Stimulated activated CD8-positive, alpha-beta memory T cell treated with anti-CD3 and anti-CD28 coated beads, Interleukin-15, amount 100 ng/mL, for 24 hours (primary cell): ENCODE results near the gene EFS.

Source experiments
- DNase-seq: peaks from one replicate; pipeline ENCODE4 v3.0.0-alpha.2; 2020; ENCODE audit warnings: low read depth

Gene EFS

DNA sequence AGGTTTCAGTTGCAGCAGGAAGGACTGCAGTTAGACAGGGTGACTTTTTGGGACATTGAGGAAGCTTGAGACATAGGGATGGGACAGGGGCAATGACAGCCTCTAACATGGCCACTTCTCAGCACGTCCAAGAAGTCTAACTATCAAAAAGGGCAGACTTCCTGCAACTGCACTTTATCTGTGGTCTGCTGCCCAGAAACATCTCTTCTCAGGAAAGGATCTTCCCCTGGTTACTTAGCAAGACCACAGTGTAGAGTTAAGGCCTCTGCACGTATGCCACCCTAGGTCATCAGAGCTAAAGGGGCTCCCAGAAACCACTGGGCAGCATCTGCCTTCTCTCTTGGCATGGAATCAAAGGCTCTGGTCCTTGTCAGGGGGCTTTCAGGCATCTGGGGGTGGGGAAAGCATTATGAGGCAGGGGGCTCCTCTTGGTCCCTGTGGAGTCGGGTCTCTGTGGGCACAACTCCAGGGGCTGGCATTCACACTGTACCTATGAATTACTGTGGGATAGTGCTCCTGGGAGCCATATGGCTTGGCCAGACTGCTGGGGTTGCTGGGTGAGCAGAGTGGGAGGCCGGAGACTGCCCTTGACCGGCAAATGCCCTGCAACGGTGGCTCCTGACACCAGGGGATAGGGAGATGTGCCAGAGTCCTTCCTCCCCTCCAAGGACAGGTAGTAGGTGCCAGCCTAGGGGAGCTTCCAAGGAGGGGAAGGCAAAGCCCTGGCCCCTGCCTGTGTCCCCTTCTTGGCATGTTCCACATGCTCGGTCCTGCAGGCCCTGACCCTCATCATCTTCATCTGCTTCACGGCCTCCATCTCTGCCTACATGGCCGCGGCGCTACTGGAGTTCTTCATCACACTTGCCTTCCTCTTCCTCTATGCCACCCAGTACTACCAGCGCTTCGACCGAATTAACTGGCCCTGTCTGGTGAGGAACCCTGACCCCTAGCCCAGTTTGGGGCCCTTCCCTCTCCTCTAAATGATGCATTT is 12.9 kb upstream of the EFS start:
- no peak for DNase-seq

DNA sequence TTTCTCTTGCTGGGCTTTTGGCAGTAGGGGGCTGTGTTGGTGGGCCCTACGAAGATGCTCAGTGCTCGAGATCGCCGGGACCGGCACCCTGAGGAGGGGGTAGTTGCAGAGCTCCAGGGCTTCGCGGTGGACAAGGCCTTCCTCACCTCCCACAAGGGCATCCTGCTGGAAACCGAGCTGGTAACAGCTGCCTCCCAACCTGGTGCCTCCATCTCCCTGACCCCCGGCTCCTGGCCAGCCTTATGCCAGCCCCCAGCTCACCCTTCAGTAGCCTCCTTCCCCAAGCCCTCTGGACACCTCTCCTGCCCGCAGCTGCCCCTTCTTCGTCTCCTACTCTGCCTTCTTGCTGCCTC is 12.2 kb upstream of the EFS start:
- no peak for DNase-seq

GRCh38 chr14:23376482-23377197 is 11.7 kb upstream of the EFS start, which contains the start of gene CMTM5:
TSS of gene CMTM5 (plus strand) at chr14:23377046. CDS start at chr14:23377252, 206 bp downstream.
- DNase-seq = no peak

DNA sequence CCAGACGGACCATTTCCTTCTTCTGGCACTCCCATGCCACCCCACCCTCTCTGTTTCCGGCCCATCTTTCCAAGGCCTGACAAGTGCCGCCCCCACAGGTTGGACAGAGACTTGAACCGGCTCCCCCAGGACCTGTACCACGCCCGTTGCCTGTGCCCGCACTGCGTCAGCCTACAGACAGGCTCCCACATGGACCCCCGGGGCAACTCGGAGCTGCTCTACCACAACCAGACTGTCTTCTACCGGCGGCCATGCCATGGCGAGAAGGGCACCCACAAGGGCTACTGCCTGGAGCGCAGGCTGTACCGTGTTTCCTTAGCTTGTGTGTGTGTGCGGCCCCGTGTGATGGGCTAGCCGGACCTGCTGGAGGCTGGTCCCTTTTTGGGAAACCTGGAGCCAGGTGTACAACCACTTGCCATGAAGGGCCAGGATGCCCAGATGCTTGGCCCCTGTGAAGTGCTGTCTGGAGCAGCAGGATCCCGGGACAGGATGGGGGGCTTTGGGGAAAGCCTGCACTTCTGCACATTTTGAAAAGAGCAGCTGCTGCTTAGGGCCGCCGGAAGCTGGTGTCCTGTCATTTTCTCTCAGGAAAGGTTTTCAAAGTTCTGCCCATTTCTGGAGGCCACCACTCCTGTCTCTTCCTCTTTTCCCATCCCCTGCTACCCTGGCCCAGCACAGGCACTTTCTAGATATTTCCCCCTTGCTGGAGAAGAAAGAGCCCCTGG is 10.7 kb upstream of the EFS start:
- no peak for DNase-seq

DNA sequence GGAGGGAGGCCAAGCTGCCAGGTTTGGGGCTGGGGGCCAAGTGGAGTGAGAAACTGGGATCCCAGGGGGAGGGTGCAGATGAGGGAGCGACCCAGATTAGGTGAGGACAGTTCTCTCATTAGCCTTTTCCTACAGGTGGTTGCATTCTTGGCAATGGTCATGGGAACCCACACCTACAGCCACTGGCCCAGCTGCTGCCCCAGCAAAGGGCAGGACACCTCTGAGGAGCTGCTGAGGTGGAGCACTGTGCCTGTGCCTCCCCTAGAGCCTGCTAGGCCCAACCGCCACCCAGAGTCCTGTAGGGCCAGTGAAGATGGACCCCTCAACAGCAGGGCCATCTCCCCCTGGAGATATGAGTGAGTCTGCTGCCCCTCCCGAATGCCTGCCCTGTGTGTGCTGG is 8.1 kb upstream of the EFS start:
- no peak for DNase-seq

DNA sequence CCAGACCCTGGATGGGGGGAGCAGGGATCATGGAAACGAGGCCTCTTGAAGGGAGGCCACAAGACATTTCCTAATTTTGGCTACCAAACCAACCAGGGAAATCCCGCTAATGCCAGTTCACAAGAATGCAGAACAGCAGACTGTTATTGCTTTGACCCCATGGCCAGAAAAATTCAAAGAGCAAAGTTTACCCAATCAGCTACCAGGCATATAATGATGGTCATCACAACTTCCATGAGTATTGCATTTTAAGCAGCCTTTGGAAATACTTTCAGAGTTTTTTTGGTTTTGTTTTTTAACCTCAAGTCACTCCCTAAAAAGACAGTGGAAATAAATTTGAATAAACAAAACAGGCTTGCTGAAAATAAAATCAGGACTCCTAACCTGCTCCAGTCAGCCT is 7.5 kb upstream of the EFS start, which contains the start of gene IL25:
IL25 (plus strand) TSS at position 301 of the 400 bp plus-strand sequence.
- no peak for DNase-seq

GRCh38 chr14:23371865-23372264 is 6.9 kb upstream of the EFS start:
- DNase-seq = no peak

- no peak for DNase-seq
These were observed 5.2 kb upstream of the EFS start for GRCh38 chr14:23370221-23370620.

GRCh38 chr14:23366426-23366921 is 1.5 kb upstream of the EFS start:
- DNase-seq = no peak

DNA sequence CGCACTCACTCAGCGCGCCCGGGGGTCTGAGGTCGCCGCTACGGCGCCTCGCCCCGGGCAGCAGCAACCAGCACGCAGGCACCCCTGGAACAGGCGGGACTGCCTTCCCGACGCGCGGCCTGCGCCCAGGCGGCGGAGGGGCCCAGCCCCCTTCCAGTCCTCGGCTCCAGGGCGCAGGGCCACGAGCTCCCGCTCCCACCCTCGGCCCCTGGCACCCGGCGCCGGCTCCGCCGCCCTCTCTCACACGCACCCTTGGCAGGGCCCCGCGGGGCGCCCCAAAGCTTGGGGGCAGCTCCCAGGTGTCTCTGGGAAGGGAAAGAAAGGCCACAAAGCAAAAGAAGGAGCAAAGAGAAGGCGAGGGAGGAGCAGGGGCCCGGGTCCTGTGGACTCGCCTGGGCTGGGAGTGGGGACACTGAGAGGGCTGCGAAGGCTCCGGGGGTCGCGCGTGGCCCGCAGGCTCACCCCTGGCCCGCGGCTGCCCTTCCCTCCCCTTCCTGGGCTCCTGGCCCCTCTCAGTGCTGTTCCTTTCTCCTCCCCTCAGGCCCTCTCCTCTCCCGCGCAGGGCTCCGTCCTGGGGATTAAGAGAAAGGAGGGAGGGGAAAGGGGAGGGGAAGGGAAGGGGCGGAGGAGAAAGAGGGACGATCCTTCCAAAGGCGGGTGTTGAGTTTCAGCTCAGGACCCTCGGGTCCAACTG is 907 bp upstream of the EFS start:
- DNase-seq = no peak

GRCh38 chr14:23364164-23365035 is 572 bp downstream of the EFS start:
- DNase-seq = no peak

GRCh38 chr14:23362200-23362599 is 2.8 kb downstream of the EFS start:
- no peak for DNase-seq

GRCh38 chr14:23361763-23362162 is 3.2 kb downstream of the EFS start:
- DNase-seq = no peak

- no peak for DNase-seq
These were observed 3.7 kb downstream of the EFS start for GRCh38 chr14:23361320-23361719.

DNA sequence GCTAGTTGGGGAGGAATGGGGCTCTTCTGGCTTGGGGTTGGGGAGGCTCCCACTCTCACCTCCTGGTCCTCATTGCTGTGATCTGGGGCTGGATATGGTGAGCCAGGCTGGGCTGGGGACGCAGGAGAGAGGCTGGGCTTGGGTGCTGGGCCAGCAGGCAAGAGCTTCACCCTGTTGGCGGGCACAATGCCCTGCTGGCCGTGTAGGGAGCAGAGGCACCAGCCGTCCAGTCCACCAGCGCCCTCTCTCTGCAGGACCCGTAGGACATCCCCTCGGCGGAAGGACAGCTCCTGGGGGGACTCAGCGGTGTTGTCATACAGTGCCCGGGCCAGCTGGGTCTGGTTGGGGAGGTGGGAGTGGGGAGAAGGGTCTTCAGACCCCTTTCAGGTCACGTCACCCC is 4.5 kb downstream of the EFS start:
- DNase-seq = no peak

- DNase-seq = no peak
These were observed 5.1 kb downstream of the EFS start for GRCh38 chr14:23359722-23360447.

- no peak for DNase-seq
These were observed 5.8 kb downstream of the EFS start for GRCh38 chr14:23359167-23359626.

DNA sequence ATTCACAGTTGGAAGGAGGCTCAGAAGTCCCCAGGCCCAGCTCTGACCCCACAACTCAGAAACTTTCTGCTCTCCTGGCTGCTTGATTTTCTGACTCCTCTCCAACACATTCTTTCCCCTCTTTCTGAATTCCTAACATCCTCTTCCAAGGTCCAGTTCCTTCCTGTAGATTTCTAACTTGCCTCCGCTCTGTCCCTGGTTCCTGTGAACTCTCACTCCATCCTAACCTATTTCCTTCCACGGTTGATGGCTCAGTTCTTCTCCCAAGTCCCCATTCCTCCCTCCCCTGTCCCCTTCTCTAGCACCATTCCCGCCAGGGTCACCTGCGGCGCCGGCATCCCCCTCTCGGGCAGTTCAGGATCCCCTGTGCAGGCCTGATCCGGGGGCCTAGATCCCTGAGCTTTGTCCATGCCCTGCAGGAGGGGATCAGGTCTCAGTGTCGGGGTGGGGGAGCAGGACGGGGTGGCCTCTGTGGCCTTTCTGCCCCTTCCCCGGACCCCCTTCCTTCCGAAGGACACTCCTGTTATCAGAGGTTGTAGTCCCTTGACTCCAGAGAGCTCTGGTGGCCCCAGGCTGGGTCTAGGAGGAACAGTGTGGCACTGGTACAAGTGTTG is 6.3 kb downstream of the EFS start:
- DNase-seq = no peak

- DNase-seq = no peak
These were observed 6.9 kb downstream of the EFS start for GRCh38 chr14:23358042-23358441.
